NT2/D1 (cell line): ENCODE data around the gene PRKAR1A.

Experiments
- SUZ12 ChIP-seq: IDR thresholded peaks from 2 replicates; pipeline ENCODE4 v1.6.1; 2011; ENCODE audit not compliant: insufficient read length, insufficient read depth; ENCODE audit errors: extremely low read depth
- YY1 ChIP-seq: IDR thresholded peaks from 2 replicates; pipeline ENCODE4 v1.6.1; 2011; ENCODE audit not compliant: insufficient read length, insufficient read depth
- ZNF274 ChIP-seq: IDR thresholded peaks from 2 replicates; pipeline ENCODE4 v1.6.1; 2011; ENCODE audit warnings: mild to moderate bottlenecking, low read depth, low read length

GRCh38 chr17:68482576-68483041 is 29.6 kb upstream of the PRKAR1A start:
- TF ChIP-seq YY1 = no peak
- TF ChIP-seq SUZ12 = no peak
- no peak for TF ChIP-seq ZNF274
